ENCODE measurements around the gene B4GALT1.

DNA sequence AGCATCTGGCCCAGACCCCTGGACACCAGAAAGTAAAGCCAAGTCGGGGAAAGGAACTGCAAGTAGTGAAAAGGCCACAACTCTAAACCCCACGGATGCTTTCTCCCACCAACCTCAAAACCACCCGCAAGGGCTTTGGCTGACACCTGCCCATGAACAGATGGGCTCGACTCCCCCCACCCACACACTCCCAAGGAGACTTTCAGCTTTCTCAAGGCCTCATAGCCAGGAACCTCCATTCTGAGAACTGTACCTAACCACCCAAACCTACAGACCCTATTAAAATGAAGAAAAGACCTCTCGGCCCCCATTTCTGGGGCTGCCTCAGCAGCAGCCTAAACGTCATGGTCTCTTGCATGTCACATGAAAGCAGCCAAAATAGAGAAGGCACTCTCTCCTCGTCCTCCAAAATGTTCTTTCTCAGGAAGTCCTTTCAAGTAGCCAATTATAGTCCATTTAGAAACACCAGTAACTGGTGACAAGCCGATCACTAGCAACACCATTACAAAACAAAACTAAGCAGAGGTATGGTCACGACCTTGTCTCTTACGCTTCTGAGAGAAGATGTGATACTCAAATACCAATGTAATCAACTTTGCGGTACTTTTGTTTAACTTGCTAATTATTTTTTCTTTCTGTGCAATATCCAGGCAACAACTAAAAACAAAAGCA, 2.9 kb downstream of the B4GALT1 start:
- TF ChIP-seq POLR2A (IDR thresholded peaks at IDR 0.05; ENCODE audit: low read depth, low read length), result no peak; the same call in 1 of the 2 replicates
- TF ChIP-seq POLR2AphosphoS5 (IDR thresholded peaks at IDR 0.05; ENCODE audit: low read depth, low read length), result 0 out of 2 replicates have a peak, but pooled peaks have one; percentile 22
- no peak for TF ChIP-seq TAF1 (IDR thresholded peaks at IDR 0.05; ENCODE audit: borderline replicate concordance, low read depth, low read length)

Data from GM12892 (cell line).